ENCODE data around the gene AK4. TPM values are rescaled to one million over a fixed set of nuclear protein-coding genes. Genes with fewer than 3 reads are reported as not detected.
A peak's percentile ranks its signal among the peaks of the same experiment; 100 is the strongest.

Gene AK4
- polyA plus RNA-seq, 1 donor from 2014 or later = 0.38 TPM

DNA sequence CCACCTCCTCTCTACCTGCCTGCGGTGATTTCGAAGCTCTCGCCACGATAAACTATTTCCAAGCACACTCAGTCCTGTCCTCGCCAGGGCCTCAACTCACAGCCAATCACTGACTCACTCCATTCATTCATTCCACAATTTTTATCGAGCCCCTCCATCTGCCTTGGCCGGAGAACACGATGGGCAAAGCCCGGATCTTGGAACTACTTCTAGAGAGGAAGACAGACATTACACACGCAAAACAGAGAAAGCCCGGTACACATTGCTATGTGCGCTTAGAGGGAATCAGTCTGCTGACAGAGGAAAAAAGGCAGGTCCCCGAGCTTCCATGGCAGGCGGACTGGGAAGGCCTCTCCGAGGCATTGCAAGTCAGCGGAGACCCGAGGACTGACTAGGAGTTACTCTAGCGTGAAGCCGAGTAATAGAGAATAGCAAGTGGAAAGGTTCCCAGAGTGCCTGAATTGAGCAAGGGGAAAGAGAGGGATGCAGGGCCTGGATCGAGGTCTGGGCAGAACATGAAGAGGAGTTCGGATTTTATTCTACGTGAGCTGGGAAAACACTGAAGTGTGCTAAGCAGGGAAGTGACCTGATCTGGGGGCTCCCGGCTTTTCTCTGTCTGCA is 107.1 kb downstream of the AK4 start:
- H3K36me3 Mint-ChIP-seq = peaks cover 3% of the 10 kb centered on the region
- peaks cover 6 to 16% (median 13%) of the 10 kb centered on the region in 3 donors for H3K4me1 Mint-ChIP-seq
- H3K27ac Mint-ChIP-seq = peak overlapping the region in 2 of 3 donors; percentile 4 to 43

DNA sequence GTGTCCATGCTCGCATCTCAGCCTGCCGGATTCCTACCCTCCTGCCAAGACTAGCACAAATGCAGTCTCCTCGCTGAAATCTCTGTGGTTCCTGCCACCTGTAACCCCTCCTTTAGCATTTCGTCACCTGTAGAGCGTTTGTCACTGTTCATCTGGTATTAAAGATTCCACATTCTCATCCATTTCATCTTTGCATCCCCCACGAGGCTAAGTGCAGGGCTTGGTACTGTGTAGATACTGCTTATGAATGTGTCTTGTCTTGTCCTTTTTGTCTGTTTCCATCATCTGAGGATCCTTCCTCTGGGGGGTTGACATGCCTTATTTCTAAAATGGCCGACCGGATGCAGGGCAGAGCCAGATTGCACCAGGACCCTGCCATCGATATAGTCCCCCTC is 107.7 kb downstream of the AK4 start:
- Mint-ChIP-seq H3K36me3 (no peaks in the 10 kb centered on the region), H3K27ac (no peak overlapping the region), H3K4me1 (peaks cover 6 to 16% (median 13%) of the 10 kb centered on the region in 3 donors), H3K27me3 (peaks cover 20% of the 10 kb centered on the region), H3K9me3 (no peaks in the 10 kb centered on the region), H3K4me3 (peak overlapping the region; percentile 10 to 94 (median 84))

More for the DNA sequence above, 107.1 kb downstream of the AK4 start:
- peaks cover 20% of the 10 kb centered on the region for H3K27me3 Mint-ChIP-seq
- no peaks in the 10 kb centered on the region for H3K9me3 Mint-ChIP-seq
- peak overlapping the region; percentile 90 to 94 (median 93) for H3K4me3 Mint-ChIP-seq

DNA sequence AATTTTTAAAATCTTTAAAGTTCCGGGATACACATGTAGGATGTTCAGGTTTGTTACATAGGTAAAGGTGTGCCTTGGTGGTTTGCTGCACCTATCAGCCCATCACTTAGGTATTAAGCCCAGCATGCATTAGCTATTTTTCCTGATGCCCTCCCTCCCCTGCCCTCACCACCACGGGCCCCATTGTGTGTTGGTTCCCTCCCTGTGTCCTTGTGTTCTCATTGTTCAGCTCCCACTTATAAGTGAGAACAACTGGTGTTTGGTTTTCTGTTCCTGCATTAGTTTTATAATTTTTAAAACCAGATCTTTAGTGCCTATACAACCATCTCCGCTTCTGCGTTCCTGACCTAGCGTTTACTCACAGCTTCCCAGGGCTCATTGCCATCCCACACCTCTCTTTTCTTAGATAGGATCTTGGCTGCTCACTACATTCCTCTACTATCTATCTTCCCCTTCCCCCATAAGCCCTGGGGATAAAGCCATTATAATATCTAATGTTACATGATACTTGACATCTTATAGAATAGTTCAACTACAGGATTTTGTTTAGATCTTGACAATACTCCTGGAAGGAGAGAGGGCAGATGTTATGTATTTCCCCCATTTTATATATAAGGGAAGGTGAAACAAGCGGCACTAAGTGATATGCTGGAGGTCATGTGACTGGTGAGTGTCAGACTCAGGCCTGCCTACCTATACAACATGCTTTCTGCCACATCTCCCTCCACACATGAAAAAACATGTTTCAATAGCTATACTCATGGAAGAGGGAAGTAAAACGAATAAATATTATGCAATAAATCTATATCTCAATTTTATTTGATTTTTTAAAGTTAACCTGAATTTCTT is 109.1 kb downstream of the AK4 start:
- no peak overlapping the region for H3K27ac Mint-ChIP-seq
- H3K36me3 Mint-ChIP-seq = no peaks in the 10 kb centered on the region
- H3K4me1 Mint-ChIP-seq = peaks cover 6 to 16% (median 13%) of the 10 kb centered on the region in 3 donors
- peaks cover 20% of the 10 kb centered on the region for H3K27me3 Mint-ChIP-seq
- H3K4me3 Mint-ChIP-seq = peak overlapping the region in 2 of 4 donors; percentile 1 to 71
- H3K9me3 Mint-ChIP-seq = no peaks in the 10 kb centered on the region

DNA sequence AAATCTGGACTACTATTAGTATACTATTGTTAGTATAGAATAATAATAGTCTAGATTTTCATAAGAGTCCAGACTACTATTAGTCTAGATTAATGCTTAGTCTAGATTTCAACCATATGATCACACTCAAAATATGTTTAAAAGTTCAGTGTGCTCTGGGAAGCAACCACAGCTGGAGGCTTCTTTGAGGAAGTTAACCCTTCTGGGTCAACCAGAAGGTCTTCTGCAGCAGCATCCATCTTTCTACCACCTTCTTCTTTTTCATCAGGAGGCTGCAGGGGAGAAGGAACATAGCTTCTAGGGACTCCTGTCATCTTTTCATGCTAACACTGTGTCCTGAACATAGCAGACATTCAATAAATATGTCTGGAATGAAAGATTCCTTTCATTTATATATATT is 110.1 kb downstream of the AK4 start:
- H3K27me3 Mint-ChIP-seq = peaks cover 17% of the 10 kb centered on the region
- no peak overlapping the region for H3K27ac Mint-ChIP-seq
- no peak overlapping the region for H3K4me3 Mint-ChIP-seq
- peaks cover 6 to 14% (median 13%) of the 10 kb centered on the region in 3 donors for H3K4me1 Mint-ChIP-seq
- no peaks in the 10 kb centered on the region for H3K9me3 Mint-ChIP-seq
- no peaks in the 10 kb centered on the region for H3K36me3 Mint-ChIP-seq

DNA sequence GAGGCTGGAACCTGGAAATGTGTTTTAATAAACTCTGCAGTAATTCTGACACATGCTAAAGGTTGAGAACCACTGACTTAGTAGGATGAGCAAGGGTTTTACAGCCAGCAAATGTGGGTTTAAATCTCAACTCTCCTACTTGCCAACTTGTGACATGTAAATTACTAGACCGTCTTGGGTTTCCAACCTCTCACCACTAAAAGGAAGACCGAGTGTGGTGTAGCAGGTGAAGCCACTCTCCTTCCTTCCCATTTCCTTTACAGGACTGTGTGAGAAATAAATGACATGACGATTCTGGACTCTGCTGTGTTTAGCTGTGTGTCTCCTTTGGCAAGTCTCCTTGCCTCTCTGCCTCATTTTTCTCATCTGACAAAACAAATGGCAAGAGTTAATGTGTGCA is 111.8 kb downstream of the AK4 start:
- H3K4me3 Mint-ChIP-seq = no peak overlapping the region
- no peaks in the 10 kb centered on the region for H3K36me3 Mint-ChIP-seq
- H3K9me3 Mint-ChIP-seq = no peaks in the 10 kb centered on the region
- peaks cover 4 to 8% (median 4%) of the 10 kb centered on the region in 3 donors for H3K4me1 Mint-ChIP-seq
- H3K27ac Mint-ChIP-seq = no peak overlapping the region
- peaks cover 17% of the 10 kb centered on the region for H3K27me3 Mint-ChIP-seq

DNA sequence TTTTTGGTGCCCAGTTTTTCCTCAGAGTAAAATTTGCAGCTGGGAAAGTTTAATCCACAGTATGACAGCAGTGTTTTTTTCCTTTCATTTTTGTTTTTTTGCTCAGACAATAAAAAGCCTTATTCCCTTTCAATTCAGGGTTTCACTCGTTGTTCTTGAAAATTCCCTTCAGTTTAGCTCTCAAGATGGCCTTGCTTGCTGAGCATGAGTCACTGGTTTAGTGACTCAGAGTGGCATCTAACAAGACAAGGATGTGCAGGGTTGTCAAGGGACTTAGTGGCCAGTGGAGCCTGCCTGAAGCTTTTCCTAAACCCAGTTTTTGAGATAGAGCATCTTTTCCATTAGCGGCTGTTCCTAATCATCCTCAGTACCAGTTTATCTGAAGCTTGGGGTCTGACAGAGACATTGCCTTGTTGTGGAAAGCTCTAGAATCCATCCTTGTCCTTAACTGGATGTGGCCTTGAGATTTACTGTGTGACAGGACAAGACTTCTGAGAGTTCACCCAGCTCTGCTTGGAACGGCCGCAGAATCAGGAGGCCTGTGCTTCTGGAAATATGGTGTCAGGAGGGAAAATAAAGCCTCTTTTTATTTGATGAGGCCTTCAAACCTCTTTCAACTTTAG is 113.0 kb downstream of the AK4 start:
- peaks cover 13% of the 10 kb centered on the region for H3K27me3 Mint-ChIP-seq
- peaks cover 1 to 2% (median 2%) of the 10 kb centered on the region in 3 donors for H3K4me1 Mint-ChIP-seq
- H3K36me3 Mint-ChIP-seq = no peaks in the 10 kb centered on the region
- H3K27ac Mint-ChIP-seq = no peak overlapping the region
- no peaks in the 10 kb centered on the region for H3K9me3 Mint-ChIP-seq
- H3K4me3 Mint-ChIP-seq = no peak overlapping the region

DNA sequence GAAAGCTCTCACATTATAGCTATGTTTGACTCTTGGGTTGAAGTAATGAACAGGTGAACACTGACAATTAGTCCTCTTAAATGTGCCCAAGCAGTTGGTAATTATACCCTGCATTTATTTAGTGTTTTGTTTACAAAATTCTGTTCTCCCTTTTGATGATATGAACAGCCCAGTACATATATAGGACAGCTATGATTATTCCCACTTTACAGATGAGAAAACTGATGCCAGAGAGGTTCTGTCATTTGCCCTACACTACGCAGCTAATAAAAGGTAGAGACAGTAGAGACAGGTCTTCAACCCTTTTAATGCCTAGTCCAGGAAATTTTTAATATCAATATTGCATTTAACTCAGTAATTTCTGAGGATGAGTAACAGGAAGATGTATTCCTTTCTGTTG is 115.3 kb downstream of the AK4 start:
- Mint-ChIP-seq H3K36me3 (no peaks in the 10 kb centered on the region), H3K27me3 (peaks cover 30% of the 10 kb centered on the region), H3K27ac (no peak overlapping the region), H3K4me3 (no peak overlapping the region), H3K4me1 (peaks cover 6 to 7% (median 6%) of the 10 kb centered on the region in 3 donors), H3K9me3 (no peaks in the 10 kb centered on the region)

DNA sequence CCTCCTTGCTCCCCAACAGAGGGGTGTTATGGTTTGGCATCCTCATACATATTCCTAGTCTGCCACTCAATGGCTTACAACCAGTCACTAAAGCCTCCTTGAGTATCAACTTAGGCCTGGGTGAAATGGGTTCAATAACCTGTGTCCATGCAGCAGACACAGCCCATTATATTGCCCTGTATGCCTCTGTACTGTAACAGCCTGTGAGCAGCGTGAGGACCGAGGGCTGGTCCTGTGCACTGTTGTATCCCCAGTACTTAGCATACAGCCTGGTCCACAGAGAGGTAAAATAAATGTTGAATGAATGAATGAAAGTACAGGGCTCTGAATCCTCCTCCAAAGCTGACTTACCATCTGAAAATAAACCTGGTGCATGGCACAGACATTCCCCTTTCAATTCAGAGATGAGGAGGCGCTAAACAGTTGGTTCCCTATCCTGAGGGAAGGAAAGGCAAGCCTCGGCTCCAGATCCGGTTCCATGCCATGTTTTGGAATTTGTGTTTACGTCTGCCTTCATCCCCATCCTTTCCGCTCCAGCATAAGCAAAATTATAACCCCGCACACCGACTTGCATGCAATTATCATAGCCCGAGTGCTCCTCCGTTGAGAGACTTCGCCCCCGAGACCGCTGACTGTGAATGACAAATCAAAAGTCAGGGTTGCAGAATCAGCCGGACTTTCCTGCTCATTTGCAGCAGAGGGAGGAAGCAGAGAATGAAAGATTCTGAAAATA is 116.4 kb downstream of the AK4 start:
- Mint-ChIP-seq H3K36me3 (no peaks in the 10 kb centered on the region), H3K9me3 (no peaks in the 10 kb centered on the region), H3K4me1 (peaks cover 6 to 7% (median 6%) of the 10 kb centered on the region in 3 donors), H3K4me3 (peak overlapping the region in 2 of 4 donors; percentile 34 to 88), H3K27me3 (peaks cover 30% of the 10 kb centered on the region), H3K27ac (no peak overlapping the region)

DNA sequence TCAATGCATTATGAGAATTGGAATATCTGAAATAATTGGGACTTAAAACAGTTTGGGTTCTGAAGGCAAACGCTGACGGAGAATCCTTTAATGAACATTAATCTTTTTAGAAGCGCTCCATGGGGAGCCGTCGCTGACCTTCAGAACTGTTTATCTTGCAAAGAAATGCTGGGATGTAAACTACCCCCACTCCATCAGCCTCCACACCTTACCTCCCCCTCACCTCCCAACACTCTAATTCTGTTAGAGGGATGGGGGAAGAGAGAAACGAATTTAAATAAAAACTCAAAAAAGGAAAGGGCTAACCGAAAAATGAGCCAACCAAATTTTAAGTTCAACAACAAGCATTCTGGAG is 117.3 kb downstream of the AK4 start:
- peak overlapping the region; percentile 8 to 78 (median 64) for H3K4me3 Mint-ChIP-seq
- no peak overlapping the region for H3K27ac Mint-ChIP-seq
- H3K9me3 Mint-ChIP-seq = no peaks in the 10 kb centered on the region
- H3K4me1 Mint-ChIP-seq = peaks cover 6 to 7% (median 6%) of the 10 kb centered on the region in 3 donors
- peaks cover 34% of the 10 kb centered on the region for H3K27me3 Mint-ChIP-seq
- H3K36me3 Mint-ChIP-seq = no peaks in the 10 kb centered on the region

DNA sequence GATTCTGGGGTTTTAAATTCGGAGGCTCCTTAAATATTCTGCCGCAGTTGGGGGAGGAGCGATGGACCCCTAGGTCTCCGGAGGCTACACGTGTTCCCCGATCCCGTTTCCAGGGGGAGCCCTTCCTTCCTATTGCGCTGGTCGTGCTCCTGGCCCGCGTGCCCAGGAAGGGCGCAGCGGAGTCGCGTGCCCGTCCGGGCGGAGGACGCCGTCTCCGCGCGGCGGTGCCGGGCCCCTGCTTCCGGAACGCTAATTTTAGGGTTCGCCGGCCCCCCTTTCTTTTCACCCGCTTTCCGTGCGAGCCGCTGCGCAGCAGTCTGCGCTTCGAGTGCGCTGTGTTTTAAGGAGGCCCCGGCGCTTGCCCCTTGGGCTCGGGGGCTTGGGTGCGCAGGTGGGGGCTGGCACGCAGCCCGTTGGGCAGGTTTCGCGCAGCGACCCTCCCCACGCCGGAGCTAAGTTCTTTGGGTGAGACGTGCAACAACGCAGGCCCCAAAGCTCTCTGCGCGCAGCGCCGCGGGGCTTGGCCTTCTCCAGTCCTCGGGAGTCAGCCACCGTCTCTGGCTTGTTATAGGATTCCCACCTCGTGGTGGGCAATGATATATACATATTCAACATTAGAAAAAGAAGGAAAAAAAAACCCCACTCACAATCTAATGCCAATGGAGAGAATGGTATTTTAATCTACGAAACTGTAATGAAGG is 117.8 kb downstream of the AK4 start:
- Mint-ChIP-seq H3K27ac (peak overlapping the region in 2 of 3 donors; percentile 67 to 72), H3K9me3 (no peaks in the 10 kb centered on the region), H3K4me1 (peaks cover 6 to 7% (median 6%) of the 10 kb centered on the region in 3 donors), H3K4me3 (peak overlapping the region; percentile 8 to 83 (median 64)), H3K36me3 (no peaks in the 10 kb centered on the region), H3K27me3 (peaks cover 34% of the 10 kb centered on the region)

DNA sequence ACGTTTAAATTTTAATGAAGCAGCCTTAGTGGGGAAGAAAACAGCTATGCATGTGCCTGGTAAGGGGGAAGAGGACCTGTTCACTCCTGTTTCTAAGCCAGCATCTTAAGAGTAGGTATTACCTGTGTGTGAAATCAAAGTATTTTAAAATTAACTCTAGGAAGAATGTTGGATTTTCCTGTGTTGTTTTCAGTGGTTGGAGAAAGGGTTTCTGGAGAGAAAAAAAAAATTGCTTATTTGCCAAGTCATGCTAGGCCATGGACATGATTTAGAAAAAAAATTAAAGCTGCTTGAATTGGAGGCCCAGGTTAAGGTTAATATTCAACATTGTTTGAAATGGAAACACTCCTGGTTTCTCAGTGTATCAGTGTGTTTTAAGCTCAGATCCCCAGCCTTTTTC is 118.5 kb downstream of the AK4 start:
- peak overlapping the region in 2 of 3 donors; percentile 56 to 67 for H3K27ac Mint-ChIP-seq
- peak overlapping the region; percentile 8 to 83 (median 64) for H3K4me3 Mint-ChIP-seq
- H3K36me3 Mint-ChIP-seq = no peaks in the 10 kb centered on the region
- H3K9me3 Mint-ChIP-seq = no peaks in the 10 kb centered on the region
- peaks cover 34% of the 10 kb centered on the region for H3K27me3 Mint-ChIP-seq
- H3K4me1 Mint-ChIP-seq = peaks cover 6 to 7% (median 6%) of the 10 kb centered on the region in 3 donors

DNA sequence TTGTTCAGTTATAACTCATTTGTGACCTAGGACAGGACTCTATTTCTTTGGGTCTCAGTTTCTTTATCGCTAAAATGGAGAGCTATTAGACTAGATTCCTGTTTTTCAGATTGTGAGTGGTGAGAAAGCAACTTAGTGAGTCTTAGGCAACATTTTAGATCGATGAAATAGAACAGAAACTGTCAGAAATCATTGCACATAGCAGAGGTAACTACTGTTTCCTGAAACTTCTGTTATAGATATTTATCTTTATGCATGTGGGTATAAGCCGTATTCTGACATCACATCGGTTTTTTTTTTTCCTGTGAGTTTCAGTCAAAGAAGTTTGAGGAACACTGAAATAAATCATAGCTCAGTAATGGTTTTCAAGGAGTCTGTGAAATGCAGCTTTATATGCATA is 119.3 kb downstream of the AK4 start:
- peaks cover 34% of the 10 kb centered on the region for H3K27me3 Mint-ChIP-seq
- H3K9me3 Mint-ChIP-seq = no peaks in the 10 kb centered on the region
- no peak overlapping the region for H3K27ac Mint-ChIP-seq
- no peaks in the 10 kb centered on the region for H3K36me3 Mint-ChIP-seq
- H3K4me1 Mint-ChIP-seq = peaks cover 6 to 7% (median 6%) of the 10 kb centered on the region in 3 donors
- peak overlapping the region in 1 of 4 donors; percentile 69 for H3K4me3 Mint-ChIP-seq

DNA sequence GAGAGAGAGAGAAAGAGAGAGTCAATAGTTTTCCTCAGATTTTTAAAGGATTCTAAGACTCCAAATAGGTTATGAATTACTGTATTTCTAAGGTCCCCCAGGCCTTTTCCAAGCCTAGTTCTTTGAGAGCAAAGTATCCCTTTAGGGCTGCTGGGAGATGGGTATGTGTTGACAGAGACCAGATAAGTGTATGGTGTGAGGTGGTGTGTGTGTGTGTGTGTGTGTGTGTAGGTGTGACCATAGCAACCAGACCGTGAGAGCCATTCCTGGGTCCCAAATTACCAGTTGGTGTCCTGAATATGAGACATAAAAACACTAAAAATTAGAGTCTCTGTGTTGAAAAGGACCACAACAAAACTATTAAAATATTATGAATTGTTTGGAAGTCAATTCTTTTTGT is 119.7 kb downstream of the AK4 start:
- H3K27me3 Mint-ChIP-seq = peaks cover 36% of the 10 kb centered on the region

DNA sequence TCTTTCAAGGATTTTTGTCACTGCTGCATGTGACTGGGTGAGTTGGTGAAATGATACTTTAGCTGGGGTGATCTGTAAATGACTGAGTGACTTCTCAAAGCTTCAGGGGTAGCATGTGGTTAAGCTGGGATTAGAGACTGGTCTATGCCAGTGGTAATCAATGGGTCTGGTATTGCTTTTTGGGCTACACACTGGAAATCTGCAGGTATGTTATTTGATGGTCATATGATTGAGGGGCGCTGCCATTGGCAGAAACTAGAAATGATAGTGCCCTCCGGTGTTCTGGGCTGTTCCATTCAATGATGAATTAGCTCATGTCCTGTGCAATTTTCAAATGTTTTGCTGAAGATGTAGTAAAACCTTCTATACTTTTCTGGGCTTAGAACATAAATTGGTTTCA is 121.6 kb downstream of the AK4 start:
- H3K36me3 Mint-ChIP-seq = no peaks in the 10 kb centered on the region
- H3K27me3 Mint-ChIP-seq = peaks cover 31% of the 10 kb centered on the region
- H3K4me1 Mint-ChIP-seq = peaks cover 6 to 7% (median 6%) of the 10 kb centered on the region in 3 donors
- no peak overlapping the region for H3K4me3 Mint-ChIP-seq
- H3K27ac Mint-ChIP-seq = no peak overlapping the region
- H3K9me3 Mint-ChIP-seq = no peaks in the 10 kb centered on the region

More for the DNA sequence above, 119.7 kb downstream of the AK4 start:
- Mint-ChIP-seq H3K27ac (no peak overlapping the region), H3K36me3 (no peaks in the 10 kb centered on the region), H3K4me3 (no peak overlapping the region), H3K4me1 (peaks cover 6 to 7% (median 6%) of the 10 kb centered on the region in 3 donors), H3K9me3 (no peaks in the 10 kb centered on the region)
